HCT116 (cell line): ENCODE data around the gene PRPF8. TPM values are rescaled to one million over a fixed set of nuclear protein-coding genes. Genes with fewer than 3 reads are reported as not detected.

Experiments
- ATAC-seq: fragments of 200-7000 bp; cut with Tn5 transposase; 2 replicates; pipeline ENCODE4 v1.9.1; 2020; ENCODE audit warnings: mild to moderate bottlenecking, moderate library complexity
- BruUV-seq: library from RNA; stranded (reverse); fragments of 400-500 nt; replicated peaks from 2 replicates; lab custom pipeline; 2021; lab: Mats Ljungman, UMichigan
- CTCF ChIA-PET: fragments of 300-600 bp; sonication (Branson Sonifier 250); formaldehyde crosslinking; loops from one replicate; lab custom pipeline; 2021; ENCODE audit warnings: antibody characterized with exemption; lab: Charles Lee
- POLR2A ChIA-PET: fragments of 300-600, 350-600 bp; sonication (Branson Sonifier 250); formaldehyde crosslinking; loops from one replicate; lab custom pipeline; 2021; ENCODE audit warnings: antibody characterized with exemption; lab: Charles Lee
- RAD21 ChIA-PET, 2 experiments: fragments of 300-600 bp; sonication (Branson Sonifier 250); formaldehyde crosslinking; loops; one replicate each; lab custom pipeline; 2023; ENCODE audit warnings: low total read pairs in 2 of 2; ENCODE audit not compliant: uncharacterized antibody in 2 of 2, unreplicated experiment in 2 of 2, low non-redundant PET in 1 of 2; lab: Charles Lee
- DNase-seq: peaks from one replicate; pipeline ENCODE4 v3.0.0-alpha.2; 2010; ENCODE audit warnings: low read depth, low spot score
- H2AFZ ChIP-seq: fragments of 200-600 bp; shearing (Covaris generic), sonication (generic); 2 replicates; pipeline ENCODE4 v1.6.1; 2017; ENCODE audit warnings: low read depth, mixed run types, mixed read lengths, antibody characterized with exemption, low read length; ENCODE audit not compliant: poor library complexity, severe bottlenecking
- H3K27ac ChIP-seq: 2 replicates; pipeline ENCODE4 v1.5.1; 2012; ENCODE audit warnings: low read depth, low read length
- H3K27me3 ChIP-seq: fragments of 200-600 bp; sonication (generic); 2 replicates; pipeline ENCODE4 v1.6.1; 2016; ENCODE audit warnings: mixed run types, low read length, mixed read lengths; ENCODE audit not compliant: insufficient read depth
- H3K36me3 ChIP-seq, 2 experiments: fragments of 200-500 bp in 1 of 2; fragments of 200-600 bp in 1 of 2; sonication (Bioruptor generic) in 1 of 2; sonication (generic) in 1 of 2; 2 replicates each; pipeline versions ENCODE4 v1.5.1 to v1.6.1; 2014 to 2016; ENCODE audit warnings: low read length in 2 of 2, inconsistent platforms in 1 of 2, mixed read lengths in 1 of 2, mixed run types in 1 of 2; ENCODE audit not compliant: insufficient read depth in 2 of 2, control insufficient read depth in 1 of 2
- H3K4me1 ChIP-seq, 2 experiments: fragments of 200-600 bp in 1 of 2; sonication (generic) in 1 of 2; 2 replicates each; pipeline versions ENCODE4 v1.5.1 to v1.6.1; 2012 to 2017; ENCODE audit warnings: low read length in 2 of 2, inconsistent platforms in 1 of 2, mild to moderate bottlenecking in 1 of 2, mixed read lengths in 1 of 2, mixed run types in 1 of 2, moderate library complexity in 1 of 2; ENCODE audit not compliant: insufficient read depth in 2 of 2, control insufficient read depth in 1 of 2
- H3K4me2 ChIP-seq: fragments of 200-600 bp; sonication (generic); 2 replicates; pipeline ENCODE4 v1.6.1; 2017; ENCODE audit warnings: mixed run types, low read length, mixed read lengths
- H3K4me3 ChIP-seq, 2 experiments: fragments of 200-600 bp in 1 of 2; sonication (generic) in 1 of 2; replicated peaks in 1 of 2; 2 replicates each; pipeline ENCODE4 v1.5.1; 2011 to 2016; ENCODE audit warnings: low read length in 2 of 2, control low read depth in 1 of 2, low read depth in 1 of 2, mild to moderate bottlenecking in 1 of 2, mixed read lengths in 1 of 2, mixed run types in 1 of 2
- H3K79me2 ChIP-seq: fragments of 200-600 bp; sonication (generic); 2 replicates; pipeline ENCODE4 v1.6.1; 2017; ENCODE audit warnings: mild to moderate bottlenecking, mixed run types, low read length, moderate library complexity, mixed read lengths; ENCODE audit not compliant: insufficient read depth
- H3K9ac ChIP-seq: fragments of 200-600 bp; sonication (generic); 2 replicates; pipeline ENCODE4 v1.6.1; 2016; ENCODE audit warnings: low read length, mixed read lengths
- H3K9me2 ChIP-seq: fragments of 200-600 bp; sonication (generic), shearing (Covaris generic); 2 replicates; pipeline ENCODE4 v1.6.1; 2017; ENCODE audit warnings: mixed run types, mild to moderate bottlenecking, moderate library complexity; ENCODE audit not compliant: insufficient read depth
- H3K9me3 ChIP-seq, 2 experiments: fragments of 200-500 bp in 1 of 2; fragments of 200-600 bp in 1 of 2; sonication (Bioruptor generic) in 1 of 2; sonication (generic) in 1 of 2; 2 replicates each; pipeline ENCODE4 v1.6.1; 2014 to 2017; ENCODE audit warnings: low read length in 2 of 2, mixed read lengths in 2 of 2, inconsistent platforms in 1 of 2, low read depth in 1 of 2, mild to moderate bottlenecking in 1 of 2, mixed run types in 1 of 2, moderate library complexity in 1 of 2; ENCODE audit not compliant: control insufficient read depth in 1 of 2, insufficient read depth in 1 of 2
- H4K20me1 ChIP-seq: fragments of 200-600 bp; sonication (generic), shearing (Covaris generic); 2 replicates; pipeline ENCODE4 v1.6.1; 2017; ENCODE audit warnings: mixed run types, mild to moderate bottlenecking, moderate library complexity; ENCODE audit not compliant: insufficient read depth
- ATF3 ChIP-seq: IDR thresholded peaks from 2 replicates; pipeline ENCODE4 v1.6.1; 2012
- CBX3 ChIP-seq: IDR thresholded peaks from 2 replicates; pipeline ENCODE4 v1.6.1; 2012; ENCODE audit warnings: low read depth
- CEBPB ChIP-seq: IDR thresholded peaks from 2 replicates; pipeline ENCODE4 v1.6.1; 2012; ENCODE audit warnings: low read depth
- CTCF ChIP-seq, 3 experiments: fragments of 200-600 bp in 1 of 3; sonication (generic) in 1 of 3; IDR thresholded peaks in 2 of 3; conservative IDR thresholded peaks in 1 of 3; 2 replicates each; pipeline ENCODE4 v1.5.1; 2012 to 2017; ENCODE audit warnings: low read depth in 2 of 3, low read length in 2 of 3, antibody characterized with exemption in 1 of 3, borderline replicate concordance in 1 of 3, control low read depth in 1 of 3, mild to moderate bottlenecking in 1 of 3, mixed read lengths in 1 of 3, mixed run types in 1 of 3, moderate library complexity in 1 of 3; ENCODE audit not compliant: insufficient read depth in 1 of 3
- EGR1 ChIP-seq: IDR thresholded peaks from 2 replicates; pipeline ENCODE4 v1.6.1; 2012; ENCODE audit warnings: low read depth
- ELF1 ChIP-seq: IDR thresholded peaks from 2 replicates; pipeline ENCODE4 v1.6.1; 2012; ENCODE audit warnings: low read depth, borderline replicate concordance
- EZH2 ChIP-seq: fragments of 200-600 bp; sonication (generic); IDR thresholded peaks from 2 replicates; pipeline ENCODE4 v1.6.1; 2017; ENCODE audit warnings: antibody characterized with exemption, mixed run types
- EZH2phosphoT487 ChIP-seq: fragments of 200-600 bp; IDR thresholded peaks from 2 replicates; pipeline ENCODE4 v1.6.1; 2018; ENCODE audit warnings: antibody characterized with exemption, borderline replicate concordance
- FOSL1 ChIP-seq: IDR thresholded peaks from 2 replicates; pipeline ENCODE4 v1.6.1; 2012; ENCODE audit warnings: low read depth
- JUND ChIP-seq: IDR thresholded peaks from 2 replicates; pipeline ENCODE4 v1.6.1; 2012
- POLR2A ChIP-seq: IDR thresholded peaks from 2 replicates; pipeline ENCODE4 v1.7.0; 2011; ENCODE audit warnings: borderline replicate concordance; ENCODE audit not compliant: insufficient read depth, insufficient read length; ENCODE audit errors: extremely low read depth
- POLR2AphosphoS5 ChIP-seq: IDR thresholded peaks from 2 replicates; pipeline ENCODE4 v1.6.1; 2011; ENCODE audit warnings: mild to moderate bottlenecking, low read depth, low read length, moderate library complexity
- RAD21 ChIP-seq: IDR thresholded peaks from 2 replicates; pipeline ENCODE4 v1.6.1; 2012; ENCODE audit warnings: low read depth, mild to moderate bottlenecking
- SIN3A ChIP-seq: IDR thresholded peaks from 2 replicates; pipeline ENCODE4 v1.6.1; 2012; ENCODE audit warnings: low read depth
- SP1 ChIP-seq: IDR thresholded peaks from 2 replicates; pipeline ENCODE4 v1.6.1; 2012; ENCODE audit warnings: low read depth
- SRF ChIP-seq: IDR thresholded peaks from 2 replicates; pipeline ENCODE4 v1.6.1; 2012; ENCODE audit warnings: low read depth
- TCF7L2 ChIP-seq: IDR thresholded peaks from 2 replicates; pipeline ENCODE4 v1.7.0; 2011; ENCODE audit warnings: borderline replicate concordance, inconsistent platforms; ENCODE audit not compliant: insufficient read depth, insufficient read length; ENCODE audit errors: extremely low read depth
- ZBTB33 ChIP-seq: IDR thresholded peaks from 2 replicates; pipeline ENCODE4 v1.6.1; 2011; ENCODE audit warnings: mild to moderate bottlenecking, low read length, moderate library complexity; ENCODE audit not compliant: insufficient replicate concordance; ENCODE audit errors: extremely low read depth
- ZFX ChIP-seq: fragments of 450-650 bp; IDR thresholded peaks from 2 replicates; pipeline ENCODE4 v1.6.1; 2017
- intact Hi-C: fragments of 100-400 bp; cut with micrococcal nuclease; formaldehyde crosslinking; loops from 2 replicates; pipeline ENCODE4 v1.10.0; 2022
- total RNA-seq: library from RNA; stranded (reverse); gene quantifications from one replicate; pipeline ENCODE4 v1.2.1, GENCODE V29; 2021; ENCODE audit not compliant: unreplicated experiment

PRPF8 gene
- total RNA-seq, 1 experiment from 2014 or later, result 386 TPM

GRCh38 chr17:1716076-1716911 is 31.6 kb upstream of the PRPF8 start (continued):
- TF ChIP-seq CTCF (IDR thresholded peaks at IDR 0.05 in 2 of 3, conservative IDR thresholded peaks at IDR 0.05 in 1 of 3; ENCODE audit: borderline replicate concordance in 1 of 3, insufficient read depth in 1 of 3, low read depth in 2 of 3, low read length in 2 of 3) (no peak), TCF7L2 (peak; percentile 49), SP1 (peak; percentile 99), EZH2 (no peak)

- ChIA-PET RAD21 (interaction anchor here in 1 of 2 experiments (1.5 kb wide), 1 partner anchor 193 kb away, joined by 3 read pairs; no protein-coding TSS in a partner anchor), POLR2A (interaction anchor here (0.6 to 1.6 kb wide), 8 partner anchors 11 to 462 kb away, joined by 3 to 8 read pairs (median 4); partner anchors contain the start of genes RILP, RPA1 and SMYD4), CTCF (interaction anchor here (1.8 to 2.3 kb wide), 3 partner anchors 47 to 142 kb away, joined by 6 to 11 read pairs (median 8); no protein-coding TSS in a partner anchor)
- Histone ChIP-seq H3K9me3 (no peaks in the 10 kb centered on the region), H3K4me1 (peaks cover 34 to 68% of the 10 kb centered on the region in 2 experiments), H4K20me1 (no peaks in the 10 kb centered on the region), H3K9me2 (no peaks in the 10 kb centered on the region), H3K27me3 (no peaks in the 10 kb centered on the region), H2AFZ (no peak overlapping the region), H3K4me2 (peak overlapping the region; percentile 86), H3K9ac (peak overlapping the region; percentile 86), H3K4me3 (peak overlapping the region; percentile 76 to 85), H3K79me2 (peaks cover 33% of the 10 kb centered on the region; the same call in 1 of the 2 replicates), H3K36me3 (peaks cover 0 to 20% of the 10 kb centered on the region in 2 experiments; a peak in 1 of 4 replicates), H3K27ac (peak overlapping the region; percentile 91)
- no TSS peak for BruUV-seq
- intact Hi-C loops, result loop anchor here (2.0 to 10.0 kb wide), 3 partner anchors 31 to 689 kb away; partner anchors contain the start of genes MNT, PITPNA and PRPF8
- ATAC-seq (no peak), DNase-seq (no peak)
- TF ChIP-seq ELF1 (no peak), EZH2phosphoT487 (no peak), JUND (no peak), FOSL1 (no peak), SRF (no peak), POLR2A (no peak), CBX3 (no peak), ATF3 (no peak), EZH2 (no peak), EGR1 (no peak), ZBTB33 (no peak), CEBPB (no peak), POLR2AphosphoS5 (no peak), ZFX (no peak), RAD21 (no peak), SIN3A (no peak)
These were observed 31.1 kb upstream of the PRPF8 start for GRCh38 chr17:1715803-1716075.
